ENCODE data around the gene NUPR1.
"Not testable (repeated sequence)": the region's sequence is repeated elsewhere in the genome, so short reads cannot be mapped to it uniquely, and the experiment has no call there.

Gene NUPR1

DNA sequence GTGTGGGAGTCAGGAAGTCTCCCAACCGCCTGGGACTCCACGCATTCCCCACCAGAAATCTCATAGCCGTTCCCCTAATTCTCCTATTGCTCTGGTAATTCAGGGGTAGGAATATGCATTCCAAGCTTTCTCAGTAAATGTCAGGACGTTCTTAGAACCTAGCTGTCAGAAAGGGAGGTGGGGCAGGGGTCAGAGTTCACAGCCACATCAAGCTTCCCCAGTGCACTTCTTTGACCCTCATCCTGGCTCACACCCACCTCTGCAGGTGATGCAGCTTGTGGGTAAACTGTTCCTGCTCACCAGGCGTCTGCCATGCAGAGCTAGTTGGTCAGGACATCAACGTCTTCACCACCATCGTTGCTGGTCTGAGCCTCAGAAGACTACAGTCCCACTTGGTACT lies 18.1 kb downstream of the NUPR1 start:
- no peak overlapping the region for H3K4me3 Mint-ChIP-seq
- peaks cover 7% of the 10 kb centered on the region for H3K4me1 Mint-ChIP-seq
- no peak overlapping the region for H3K27ac Mint-ChIP-seq
- no peaks in the 10 kb centered on the region for H3K36me3 Mint-ChIP-seq
- H3K27me3 Mint-ChIP-seq: no peaks in the 10 kb centered on the region
- no peaks in the 10 kb centered on the region for H3K9me3 Mint-ChIP-seq

DNA sequence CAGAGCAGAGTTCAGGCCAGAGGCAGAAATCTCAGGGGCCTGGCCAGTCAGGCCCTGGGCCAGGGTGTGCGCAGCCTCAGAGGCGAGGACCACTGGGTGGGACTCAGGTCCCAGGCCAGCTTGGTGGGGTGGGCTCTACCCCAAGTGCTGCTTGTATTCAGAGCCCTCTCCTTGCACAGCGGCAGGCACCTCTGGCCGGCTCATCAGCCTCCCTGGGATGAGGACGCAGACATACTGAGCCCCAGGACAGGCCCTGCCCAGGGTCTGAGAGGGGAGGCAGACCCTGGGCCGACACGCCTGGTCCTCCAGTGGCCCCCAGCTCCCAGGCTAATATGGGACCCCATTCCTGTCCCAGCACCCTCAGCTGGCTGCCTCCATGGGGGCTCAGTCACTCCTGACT lies 24.5 kb downstream of the NUPR1 start:
- Mint-ChIP-seq H3K9me3 (no peaks in the 10 kb centered on the region), H3K27me3 (no peaks in the 10 kb centered on the region), H3K27ac (no peak overlapping the region), H3K36me3 (no peaks in the 10 kb centered on the region), H3K4me1 (peaks cover 3% of the 10 kb centered on the region), H3K4me3 (no peak overlapping the region)

DNA sequence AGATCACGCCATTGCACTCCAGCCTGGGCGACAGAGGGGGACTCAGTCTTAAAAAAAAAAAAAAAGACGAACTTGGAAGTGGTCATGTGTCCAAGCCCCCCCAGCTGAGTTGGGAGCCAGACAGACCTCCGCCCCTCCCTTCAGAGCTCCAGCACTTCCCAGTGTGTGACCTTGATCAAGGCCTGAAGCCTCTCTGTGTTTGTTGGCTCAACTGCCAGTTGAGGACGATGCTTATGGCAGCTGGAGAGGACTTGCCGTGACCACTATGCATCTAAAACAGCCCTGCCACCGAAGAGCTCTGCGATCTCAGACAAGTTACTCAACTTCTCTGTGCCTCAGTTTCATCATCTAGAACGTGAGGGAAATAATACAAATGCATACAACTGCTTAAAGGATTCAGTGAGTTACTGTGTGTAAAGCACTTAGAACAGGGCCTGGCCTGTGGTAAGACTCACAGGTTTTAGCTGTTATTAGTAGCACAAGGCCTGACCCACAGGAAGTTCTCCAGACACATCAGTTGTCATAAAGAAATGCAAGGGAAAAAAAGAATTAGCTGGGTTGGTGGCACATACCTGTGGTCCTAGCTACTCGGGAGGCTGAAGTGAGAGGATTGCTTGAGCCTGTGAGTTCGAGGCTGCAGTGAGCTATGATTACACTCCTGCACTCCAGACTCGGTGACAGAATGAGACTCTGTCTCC lies 25.1 kb downstream of the NUPR1 start:
- Mint-ChIP-seq H3K4me3 (no peak overlapping the region), H3K27me3 (no peaks in the 10 kb centered on the region), H3K9me3 (no peaks in the 10 kb centered on the region), H3K27ac (no peak overlapping the region), H3K4me1 (peaks cover 3% of the 10 kb centered on the region), H3K36me3 (no peaks in the 10 kb centered on the region)

DNA sequence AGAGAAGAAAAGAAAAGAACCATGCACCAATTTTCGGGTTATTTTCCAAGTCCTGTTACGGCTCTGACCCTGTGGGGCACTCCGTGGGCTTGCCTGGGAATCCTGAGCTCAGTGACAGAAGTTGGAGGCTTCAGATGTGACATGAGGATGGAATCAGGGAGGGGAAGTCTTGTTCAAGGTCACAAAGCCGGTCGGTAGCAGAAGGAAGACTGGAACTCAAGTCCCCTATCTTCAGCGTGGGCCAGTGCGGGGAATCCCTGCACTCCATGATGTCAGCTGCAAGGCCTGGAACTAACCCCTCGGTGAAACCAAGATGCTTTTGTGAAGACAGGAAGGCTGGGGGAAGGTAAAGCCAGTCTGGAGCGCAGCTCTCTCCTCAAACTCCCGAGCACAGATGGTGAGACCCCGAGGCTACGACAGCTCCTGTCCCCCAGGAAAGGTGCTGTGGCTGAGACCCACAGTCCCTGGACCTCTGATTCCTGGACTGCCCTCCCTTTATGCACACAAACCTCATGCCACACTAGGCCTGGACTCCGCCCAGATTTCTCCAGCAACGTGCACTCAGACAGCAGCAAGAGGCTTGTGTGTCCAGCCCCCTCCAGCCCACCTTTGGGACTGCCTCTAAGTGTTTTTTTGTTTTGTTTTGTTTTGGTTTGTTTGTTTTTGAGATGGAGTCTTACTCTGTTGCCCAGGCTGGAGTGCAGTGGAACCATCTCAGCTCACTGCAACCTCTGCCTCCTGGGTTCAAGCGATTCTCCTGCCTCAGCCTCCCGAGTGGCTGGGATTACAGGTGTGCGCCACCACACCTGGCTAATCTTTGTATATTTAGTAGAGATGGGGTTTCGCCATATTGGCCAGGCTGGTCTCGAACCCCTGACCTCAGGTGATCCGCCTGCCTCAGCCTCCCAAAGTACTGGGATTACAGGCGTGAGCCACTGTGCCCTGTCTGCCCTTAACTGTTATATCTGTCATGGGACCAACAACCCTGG lies 26.7 kb downstream of the NUPR1 start:
- no peaks in the 10 kb centered on the region for H3K27me3 Mint-ChIP-seq
- peaks cover 9% of the 10 kb centered on the region for H3K4me1 Mint-ChIP-seq
- no peak overlapping the region for H3K27ac Mint-ChIP-seq
- no peak overlapping the region for H3K4me3 Mint-ChIP-seq
- H3K9me3 Mint-ChIP-seq: no peaks in the 10 kb centered on the region
- H3K36me3 Mint-ChIP-seq: no peaks in the 10 kb centered on the region

DNA sequence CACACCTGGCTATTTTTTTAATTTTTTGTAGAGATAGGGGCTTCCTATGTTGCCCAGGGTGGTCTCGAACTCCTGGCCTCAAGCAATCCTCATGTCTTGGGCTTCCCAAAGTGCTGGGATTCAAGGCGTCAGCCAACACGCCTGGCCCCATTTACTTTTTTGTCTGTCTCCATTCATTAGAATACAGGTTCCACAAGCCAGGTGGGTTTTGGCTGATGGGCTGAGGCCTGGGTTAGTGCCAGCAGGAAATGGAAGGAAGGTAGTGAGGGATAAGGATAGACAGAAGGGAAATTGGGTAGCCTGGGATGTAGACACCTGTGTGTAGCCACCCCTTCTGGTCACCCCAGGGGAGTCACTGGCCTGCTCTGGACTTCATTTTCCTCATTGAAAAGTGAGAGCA lies 27.7 kb downstream of the NUPR1 start:
- Mint-ChIP-seq H3K27me3 (no peaks in the 10 kb centered on the region), H3K9me3 (no peaks in the 10 kb centered on the region), H3K27ac (no peak overlapping the region), H3K4me3 (no peak overlapping the region), H3K4me1 (peaks cover 9% of the 10 kb centered on the region), H3K36me3 (no peaks in the 10 kb centered on the region)

DNA sequence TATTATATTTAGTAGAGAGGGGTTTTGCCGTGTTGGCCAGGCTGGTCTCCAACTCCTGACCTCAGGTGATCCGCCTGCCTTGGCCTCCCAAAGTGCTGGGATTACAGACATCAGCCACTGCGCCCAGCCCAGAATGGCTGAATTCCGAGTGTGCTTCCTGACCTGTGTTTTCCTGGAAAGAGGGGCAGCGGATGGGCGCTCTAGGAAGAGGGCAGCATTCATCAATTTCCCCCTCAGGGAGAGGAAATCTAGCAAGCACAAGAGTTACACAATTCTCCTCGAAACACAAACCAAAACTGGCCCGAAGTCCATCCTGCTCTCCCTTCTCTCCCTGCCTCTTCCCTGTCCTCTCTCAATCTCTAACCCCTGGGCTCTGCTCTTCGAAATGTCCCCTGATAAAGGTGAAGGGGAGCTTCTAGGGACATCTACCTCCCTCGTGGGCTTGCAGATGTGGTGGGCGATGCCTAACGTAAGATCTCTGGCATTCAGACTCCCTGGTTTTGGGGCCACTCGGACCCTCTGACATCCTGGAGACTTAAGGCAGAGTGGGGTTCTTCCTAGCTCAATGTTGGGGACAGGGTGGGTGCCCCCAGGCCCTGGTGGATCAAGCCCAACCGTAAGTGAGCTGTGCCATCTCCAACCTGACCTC lies 33.2 kb downstream of the NUPR1 start:
- H3K4me3 Mint-ChIP-seq: no peak overlapping the region

DNA sequence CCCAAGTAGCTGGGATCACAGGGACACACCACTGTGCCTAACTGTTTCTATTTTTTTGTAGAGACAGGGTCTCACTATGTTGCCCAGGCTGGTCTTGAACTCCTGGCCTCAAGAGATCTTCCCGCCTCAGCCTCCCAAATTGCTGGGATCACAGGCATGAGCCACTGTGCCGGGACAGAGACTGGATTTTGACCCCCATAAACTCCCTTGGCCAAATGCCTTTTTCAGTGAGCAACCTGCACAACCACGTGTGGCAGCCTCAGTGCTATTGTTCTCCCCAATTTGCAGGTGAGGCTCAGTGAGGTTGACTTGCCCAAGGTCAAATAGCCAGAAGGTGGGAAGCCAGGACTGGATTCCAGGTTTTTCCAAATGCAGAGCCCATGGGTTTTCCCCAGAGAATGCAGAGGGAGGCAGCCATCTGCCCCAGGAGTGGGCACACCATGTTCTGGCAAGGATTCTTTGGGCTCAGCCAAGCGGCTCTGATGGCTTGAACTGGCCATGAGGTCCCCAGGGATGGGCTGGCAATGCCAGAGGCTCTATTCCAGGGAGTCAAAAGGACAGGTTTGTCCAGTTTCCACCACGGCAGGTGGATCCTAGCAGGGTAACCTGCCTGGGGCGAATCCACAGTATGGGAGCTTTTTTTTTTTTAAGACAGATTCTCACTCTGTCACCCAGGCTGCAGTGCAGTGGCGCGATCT lies 33.9 kb downstream of the NUPR1 start:
- H3K9me3 Mint-ChIP-seq: no peaks in the 10 kb centered on the region

More for the DNA sequence above, 33.2 kb downstream of the NUPR1 start:
- H3K27me3 Mint-ChIP-seq: no peaks in the 10 kb centered on the region
- H3K36me3 Mint-ChIP-seq: no peaks in the 10 kb centered on the region
- H3K4me1 Mint-ChIP-seq: peaks cover 7% of the 10 kb centered on the region
- no peak overlapping the region for H3K27ac Mint-ChIP-seq
- no peaks in the 10 kb centered on the region for H3K9me3 Mint-ChIP-seq

DNA sequence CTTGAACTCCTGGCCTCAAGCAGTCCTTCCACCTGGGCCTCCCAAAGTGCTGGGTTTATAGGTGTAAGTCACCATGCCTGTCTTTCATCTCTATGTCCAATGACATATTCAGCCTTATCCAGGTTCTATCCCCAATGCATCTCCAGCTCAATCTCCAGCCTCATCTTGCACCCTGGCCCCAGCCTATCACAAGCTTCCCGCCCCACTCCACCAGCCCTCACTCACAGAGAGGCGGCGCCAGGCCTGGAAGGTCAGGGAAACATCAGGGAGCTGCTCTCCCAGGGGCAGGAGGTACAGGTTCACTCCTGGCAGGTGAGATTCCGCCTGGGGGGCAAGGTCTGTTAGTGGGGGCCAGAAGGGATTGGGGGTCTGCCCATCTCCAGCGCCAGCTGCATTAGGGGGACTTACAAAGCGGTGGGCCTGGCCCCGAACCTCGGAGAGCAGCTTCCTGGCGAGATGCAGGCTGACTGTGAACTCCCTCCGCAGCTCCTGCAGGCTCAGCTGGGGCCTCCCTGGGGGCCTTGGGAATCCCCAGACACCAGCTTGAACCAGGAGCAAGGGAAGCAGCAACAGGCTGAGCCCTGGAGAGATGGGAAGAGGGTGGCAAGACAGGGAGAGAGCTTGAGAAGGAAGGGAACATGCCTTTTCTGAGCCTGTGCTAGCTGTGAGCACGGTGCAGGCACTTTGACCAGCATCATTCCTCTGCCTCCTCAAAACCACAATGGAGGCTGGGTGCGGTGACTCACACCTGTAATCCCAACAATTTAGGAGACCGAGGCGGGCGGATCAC lies 35.1 kb downstream of the NUPR1 start:
- Mint-ChIP-seq H3K4me3 (no peak overlapping the region), H3K4me1 (peaks cover 15% of the 10 kb centered on the region), H3K36me3 (no peaks in the 10 kb centered on the region), H3K9me3 (no peaks in the 10 kb centered on the region), H3K27ac (peak overlapping the region; percentile 33), H3K27me3 (no peaks in the 10 kb centered on the region)

More for the DNA sequence above, 33.9 kb downstream of the NUPR1 start:
- no peak overlapping the region for H3K4me3 Mint-ChIP-seq
- no peak overlapping the region for H3K27ac Mint-ChIP-seq
- peaks cover 14% of the 10 kb centered on the region for H3K4me1 Mint-ChIP-seq
- no peaks in the 10 kb centered on the region for H3K27me3 Mint-ChIP-seq
- H3K36me3 Mint-ChIP-seq: no peaks in the 10 kb centered on the region

DNA sequence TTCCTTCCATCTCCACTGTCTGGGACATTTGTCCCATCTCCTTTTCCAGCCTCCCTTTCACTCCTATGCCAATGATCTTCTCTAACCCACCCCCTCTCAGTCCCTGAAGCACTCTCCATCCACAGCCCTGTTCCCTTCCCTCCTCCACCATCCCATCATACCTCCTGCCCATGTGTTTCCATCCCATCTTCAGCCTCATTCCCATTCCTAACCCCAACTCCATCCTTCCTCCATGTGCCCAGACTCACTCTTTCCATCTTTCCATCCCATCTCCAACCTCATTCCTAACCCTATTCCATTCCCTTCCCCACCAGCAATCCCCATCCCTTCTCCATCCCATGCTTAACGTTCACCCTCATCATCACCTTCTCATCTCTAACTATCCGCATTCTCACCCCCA lies 36.5 kb downstream of the NUPR1 start:
- H3K4me1 Mint-ChIP-seq: peaks cover 13% of the 10 kb centered on the region
- no peaks in the 10 kb centered on the region for H3K27me3 Mint-ChIP-seq
- no peak overlapping the region for H3K4me3 Mint-ChIP-seq
- no peaks in the 10 kb centered on the region for H3K36me3 Mint-ChIP-seq
- no peak overlapping the region for H3K27ac Mint-ChIP-seq
- no peaks in the 10 kb centered on the region for H3K9me3 Mint-ChIP-seq

DNA sequence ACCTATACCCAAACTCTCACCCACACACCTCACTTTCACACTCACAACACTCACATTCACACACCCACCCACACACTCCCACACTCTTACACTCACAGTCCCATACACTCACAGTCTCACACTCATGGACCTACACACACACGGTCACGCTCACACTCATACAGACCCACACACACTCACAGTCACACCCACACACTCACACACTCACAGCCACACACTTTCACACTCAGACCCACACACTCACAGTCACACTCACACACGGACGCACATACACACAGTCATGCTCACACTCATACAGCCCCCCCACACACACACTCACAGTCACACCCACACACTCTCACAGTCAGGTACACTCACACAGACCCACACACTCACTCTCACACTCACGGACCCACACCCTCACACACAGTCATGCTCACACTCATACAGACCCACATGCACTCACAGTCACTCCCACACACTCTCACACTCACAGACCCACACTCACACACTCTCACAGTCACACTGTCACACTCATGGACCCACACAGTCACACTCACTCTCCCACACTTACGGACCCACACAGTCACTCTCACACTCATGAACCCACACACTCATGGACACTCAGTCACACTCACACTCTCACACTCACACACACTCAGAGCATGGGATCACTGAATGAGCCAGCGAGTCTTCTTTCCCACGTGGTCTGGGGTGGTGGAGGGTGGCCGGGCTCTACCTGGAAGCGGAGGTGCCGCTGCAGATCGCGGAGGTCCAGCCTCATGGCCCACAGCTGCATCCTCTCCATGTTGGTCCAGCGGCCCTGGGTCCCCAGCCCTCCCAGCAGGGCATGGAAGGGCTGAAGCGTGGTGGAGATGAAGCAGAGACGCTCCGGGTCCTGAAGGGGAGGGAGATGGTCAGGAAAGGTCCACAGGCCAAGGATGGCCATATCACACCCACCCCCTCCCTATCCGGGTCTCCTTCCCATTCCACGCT lies 37.2 kb downstream of the NUPR1 start:
- Mint-ChIP-seq H3K9me3 (no peaks in the 10 kb centered on the region), H3K4me3 (no peak overlapping the region), H3K36me3 (no peaks in the 10 kb centered on the region), H3K27me3 (no peaks in the 10 kb centered on the region), H3K4me1 (peaks cover 21% of the 10 kb centered on the region), H3K27ac (no peak overlapping the region)

DNA sequence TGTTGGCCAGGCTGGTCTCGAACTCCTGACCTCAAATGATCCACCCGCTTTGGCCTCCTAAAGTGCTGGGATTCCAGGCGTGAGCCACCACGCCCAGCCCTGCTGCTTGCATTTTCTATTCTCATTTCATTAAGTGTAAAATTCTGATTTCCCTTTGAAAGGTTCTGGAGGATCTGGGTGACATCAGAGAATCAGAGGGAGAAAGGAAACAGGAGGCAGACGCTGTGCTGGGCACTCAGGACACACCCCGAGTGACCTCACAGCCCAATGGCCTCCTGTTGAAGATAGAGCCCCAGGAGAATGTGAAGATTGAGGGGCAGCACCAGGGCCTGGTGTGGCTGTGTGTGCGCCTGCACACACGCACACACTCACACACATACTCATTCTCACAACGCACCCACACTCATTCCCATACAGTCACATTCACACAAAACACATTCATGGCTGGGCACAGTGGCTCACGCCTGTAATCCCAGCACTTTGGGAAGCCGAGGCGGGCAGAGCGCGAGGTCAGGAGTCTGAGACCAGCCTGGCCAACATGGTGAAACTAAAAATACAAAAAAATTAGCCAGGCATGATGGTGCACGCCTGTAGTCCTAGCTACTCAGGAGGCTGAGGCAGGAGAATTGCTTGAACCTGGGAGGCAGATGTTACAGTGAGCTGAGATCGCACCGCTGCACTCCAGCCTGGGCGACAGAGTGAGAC lies 38.1 kb downstream of the NUPR1 start:
- not testable (repeated sequence) for H3K36me3 Mint-ChIP-seq, H3K27ac Mint-ChIP-seq, H3K4me3 Mint-ChIP-seq, H3K27me3 Mint-ChIP-seq, H3K9me3 Mint-ChIP-seq
- H3K4me1 Mint-ChIP-seq: peaks cover 30% of the 10 kb centered on the region

DNA sequence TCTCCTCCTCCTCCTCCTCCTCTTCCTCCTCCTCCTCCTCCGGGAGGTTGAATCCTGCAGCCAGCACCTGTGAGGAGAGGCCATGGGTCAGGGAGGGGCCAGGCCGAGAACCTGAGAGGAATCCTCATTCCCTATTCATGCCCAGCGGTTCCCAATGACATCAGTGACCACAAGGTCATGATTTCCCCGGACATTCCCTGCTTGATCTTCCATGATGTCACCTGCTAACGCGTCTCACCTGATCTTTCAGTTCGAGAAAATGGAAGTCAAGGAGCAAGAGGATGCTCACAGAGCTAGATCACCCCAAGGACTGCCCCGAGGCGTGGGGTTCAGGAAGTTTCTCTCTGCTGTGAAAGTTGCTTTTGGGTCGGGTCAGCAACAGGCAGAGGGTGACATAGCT lies 38.9 kb downstream of the NUPR1 start:
- no peak overlapping the region for H3K27ac Mint-ChIP-seq
- H3K36me3 Mint-ChIP-seq: no peaks in the 10 kb centered on the region
- H3K4me3 Mint-ChIP-seq: no peak overlapping the region
- H3K27me3 Mint-ChIP-seq: no peaks in the 10 kb centered on the region
- no peaks in the 10 kb centered on the region for H3K9me3 Mint-ChIP-seq
- H3K4me1 Mint-ChIP-seq: peaks cover 38% of the 10 kb centered on the region

DNA sequence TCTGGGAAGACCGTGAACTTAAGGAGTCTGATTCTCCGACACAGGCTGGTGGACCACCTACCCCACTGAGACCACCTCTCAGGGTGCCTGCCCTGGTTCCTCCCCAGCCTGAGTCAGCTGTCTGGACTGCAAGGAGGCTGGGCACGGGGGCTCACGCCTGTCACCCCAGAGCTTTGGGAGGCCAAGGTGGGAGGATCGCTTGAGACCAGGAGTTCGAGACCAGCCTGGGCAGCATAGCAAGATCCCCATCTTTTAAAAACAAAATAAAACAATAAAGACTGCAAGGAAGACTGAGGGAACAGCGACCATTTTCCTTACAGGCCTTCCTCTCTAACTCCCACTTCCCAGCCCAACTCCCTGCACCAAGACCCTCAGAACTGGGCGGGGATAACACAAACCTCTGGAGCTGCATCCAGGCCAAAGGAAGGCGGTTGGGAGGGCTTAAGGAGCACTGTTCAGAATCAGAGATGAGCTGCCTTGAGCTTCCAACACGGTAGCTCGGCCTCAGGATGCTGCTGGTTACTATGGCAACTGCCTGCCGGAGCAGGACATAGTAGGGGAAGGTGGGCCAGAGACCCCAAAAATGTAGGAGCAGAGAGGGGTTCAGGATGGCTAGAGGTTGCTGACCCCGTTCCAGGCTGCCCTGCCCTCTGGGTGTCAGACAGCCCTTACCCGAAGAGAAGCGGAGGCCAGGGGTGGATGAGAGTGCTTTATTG lies 40.0 kb downstream of the NUPR1 start:
- Mint-ChIP-seq H3K4me1 (peaks cover 48% of the 10 kb centered on the region), H3K27ac (peak overlapping the region; percentile 52)

More for the DNA sequence above, 40.0 kb downstream of the NUPR1 start:
- Mint-ChIP-seq H3K4me3 (no peak overlapping the region), H3K27me3 (no peaks in the 10 kb centered on the region), H3K9me3 (no peaks in the 10 kb centered on the region), H3K36me3 (no peaks in the 10 kb centered on the region)

Data from activated naive CD4-positive, alpha-beta T cell treated with anti-CD3 and anti-CD28 coated beads, Interleukin-2, amount 50 U/mL, for 24 hours (primary cell).